Fibroblast of peridontal ligament (primary cell): ENCODE measurements around the gene CSNK1G1.
"Not testable (repeated sequence)": the region's sequence is repeated elsewhere in the genome, so short reads cannot be mapped to it uniquely, and the experiment has no call there.

Experiments used
- DNase-seq: peaks from one replicate; pipeline ENCODE4 v3.0.0-alpha.2; 2010; ENCODE audit errors: extremely low read depth

Gene CSNK1G1

DNA sequence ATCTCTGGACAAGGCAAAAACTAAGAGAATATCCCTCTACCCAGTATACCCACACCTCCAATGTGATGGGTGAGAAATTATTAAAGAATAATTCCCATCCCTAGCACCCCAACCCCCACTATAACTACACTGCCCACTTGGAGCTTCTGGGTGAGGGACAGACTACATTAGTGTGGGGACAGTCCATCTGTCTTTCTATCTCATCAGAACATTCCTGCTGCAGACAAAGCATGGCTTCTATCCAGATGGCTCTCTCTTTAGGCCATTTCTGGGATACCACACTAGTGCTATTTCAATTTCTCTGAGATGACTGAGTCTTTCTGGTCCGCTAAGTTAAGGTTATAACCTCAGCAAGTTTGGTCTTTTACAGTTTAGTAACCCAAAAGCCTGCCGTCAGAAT, 6.6 kb downstream of the CSNK1G1 start:
- DNase-seq = no peak

DNA sequence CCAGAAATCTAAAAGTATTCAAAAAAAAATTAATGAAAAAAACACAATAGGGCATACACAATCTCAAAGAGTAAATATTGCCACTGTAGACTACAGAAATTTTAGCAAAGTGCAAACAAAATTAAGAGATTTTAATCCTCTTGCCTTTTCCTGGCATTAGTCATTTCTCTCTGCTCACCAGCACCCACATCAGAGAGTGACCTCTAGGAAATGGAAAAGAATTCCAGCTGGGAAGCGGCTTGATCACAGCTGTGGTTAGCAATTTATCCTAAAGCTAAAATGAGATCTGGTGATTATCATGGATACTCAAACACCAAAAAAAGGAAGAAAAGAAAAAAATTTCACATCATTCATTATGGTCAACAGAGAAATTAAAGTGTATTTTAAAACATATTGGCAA, 7.5 kb downstream of the CSNK1G1 start:
- DNase-seq = peak; percentile 38

DNA sequence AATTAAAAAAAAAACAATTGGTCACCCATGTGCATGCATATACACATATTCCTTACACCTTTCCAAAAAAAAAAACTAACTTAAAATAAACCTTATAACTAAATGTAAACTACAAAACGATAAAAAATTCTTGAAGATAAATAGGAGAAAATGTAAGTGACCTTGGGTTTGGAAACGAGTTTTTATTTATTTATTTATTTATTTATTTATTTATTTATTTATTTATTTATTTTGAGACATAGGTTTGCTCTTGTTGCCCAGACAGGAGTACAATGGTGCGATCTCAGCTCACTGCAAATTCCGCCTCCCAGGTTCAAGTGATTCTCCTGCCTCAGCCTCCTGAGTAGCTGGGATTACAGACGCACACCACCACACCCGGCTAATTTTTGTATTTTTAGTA, 9.7 kb downstream of the CSNK1G1 start:
- DNase-seq = not testable (repeated sequence)

DNA sequence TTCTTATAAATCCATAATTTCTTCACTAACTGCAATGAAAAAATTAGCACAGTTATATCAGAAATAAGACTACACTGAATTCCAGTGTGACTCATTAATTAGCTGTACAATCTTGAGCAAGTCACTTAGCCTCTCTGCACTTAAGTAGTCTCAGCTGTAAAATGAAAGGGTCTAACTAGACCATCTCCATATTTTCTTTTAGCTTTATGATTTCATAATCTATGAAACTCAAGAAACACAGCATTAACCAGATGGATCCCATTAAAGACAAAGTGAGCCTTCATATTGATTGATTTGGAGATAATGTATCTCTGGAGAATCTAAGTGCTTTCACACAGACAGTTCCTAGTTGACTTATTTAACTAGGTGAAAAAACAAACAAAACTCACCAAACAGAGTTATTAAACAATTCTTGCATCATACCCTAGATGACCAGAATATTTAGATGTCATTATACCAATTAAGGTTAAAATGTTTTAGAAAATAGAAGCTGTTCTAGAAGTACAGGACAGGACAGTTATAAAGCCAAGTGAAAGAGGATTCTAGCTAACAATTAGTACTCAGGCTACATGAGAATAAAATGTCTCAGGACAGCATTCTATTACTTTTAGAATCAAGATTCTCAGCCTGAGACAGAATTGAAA, 11.2 kb downstream of the CSNK1G1 start:
- peak; percentile 67 for DNase-seq

DNA sequence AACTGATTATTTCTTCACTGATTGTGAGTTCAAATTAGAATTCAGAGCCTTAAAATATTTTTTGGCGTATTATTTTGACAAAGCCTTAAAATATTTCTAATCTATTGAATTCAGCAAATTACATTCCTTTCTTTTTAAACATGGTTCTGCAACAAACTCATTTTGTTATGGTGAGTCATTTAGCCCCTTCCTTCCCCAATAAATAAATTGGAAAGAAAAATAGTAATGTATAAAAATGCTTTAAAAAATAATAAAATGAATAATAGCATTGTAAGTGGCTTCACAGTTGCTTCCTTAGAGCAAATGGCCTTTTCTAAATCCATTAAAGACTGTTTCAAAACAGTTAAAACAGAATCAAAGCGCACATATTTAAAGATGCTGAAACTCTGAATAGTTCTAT, 12.1 kb downstream of the CSNK1G1 start:
- peak; percentile 27 for DNase-seq

DNA sequence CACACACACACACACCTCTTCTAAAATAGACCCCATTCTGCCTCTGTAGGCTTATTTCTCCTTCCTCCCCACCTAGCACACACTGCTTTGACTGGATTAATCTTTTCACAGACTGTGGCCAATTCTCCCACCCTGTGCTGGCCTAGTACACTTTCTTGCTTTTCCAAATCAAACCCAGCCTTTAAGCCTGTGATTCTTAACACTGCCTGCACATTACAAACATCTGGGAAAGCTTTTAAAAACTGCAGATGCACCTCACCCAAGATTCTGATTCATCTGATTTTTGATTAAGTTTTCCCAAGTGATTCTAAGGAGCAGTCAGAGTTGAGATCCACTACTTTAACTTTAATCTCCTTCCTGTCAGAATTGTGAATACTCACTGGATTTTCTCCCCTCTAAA, 12.8 kb downstream of the CSNK1G1 start:
- DNase-seq = peak; percentile 75

DNA sequence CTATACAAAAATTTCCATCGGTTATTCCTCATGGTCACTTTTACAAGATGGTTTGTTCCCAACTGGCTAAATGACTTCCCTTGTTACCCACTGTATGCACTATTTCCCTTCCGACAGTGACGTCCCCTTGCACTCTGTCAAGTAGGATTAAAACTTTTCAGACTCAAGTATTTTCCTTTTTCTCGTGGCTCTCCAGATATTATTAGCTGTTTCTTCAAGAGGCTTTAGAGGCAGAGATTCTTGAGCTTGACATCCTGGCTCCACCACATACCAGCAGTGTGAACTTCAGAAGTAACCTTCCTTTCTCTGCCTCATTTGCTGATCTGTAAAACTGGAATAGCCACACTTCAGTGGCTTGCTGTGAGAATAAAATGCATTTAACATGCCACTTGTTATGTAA, 14.0 kb downstream of the CSNK1G1 start:
- DNase-seq = no peak

DNA sequence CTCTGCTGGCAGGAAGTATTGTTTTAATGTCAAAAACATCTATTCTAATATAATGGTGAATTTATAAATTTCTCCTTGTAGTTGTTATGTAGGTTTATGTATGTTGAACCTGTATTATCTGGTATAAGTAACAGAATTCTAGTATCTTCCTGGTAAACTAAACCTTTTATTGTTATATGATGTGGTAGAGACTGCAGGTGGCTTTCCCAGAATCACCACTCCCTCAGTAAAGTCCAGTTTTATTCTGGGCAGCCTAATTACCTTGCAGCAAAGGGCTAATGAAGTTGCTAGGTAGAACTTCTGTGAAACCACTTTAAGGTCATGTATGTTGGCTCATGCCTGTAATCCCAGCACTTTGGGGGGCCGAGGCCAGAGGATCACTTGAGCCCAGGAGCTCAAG, 15.6 kb downstream of the CSNK1G1 start:
- no peak for DNase-seq

DNA sequence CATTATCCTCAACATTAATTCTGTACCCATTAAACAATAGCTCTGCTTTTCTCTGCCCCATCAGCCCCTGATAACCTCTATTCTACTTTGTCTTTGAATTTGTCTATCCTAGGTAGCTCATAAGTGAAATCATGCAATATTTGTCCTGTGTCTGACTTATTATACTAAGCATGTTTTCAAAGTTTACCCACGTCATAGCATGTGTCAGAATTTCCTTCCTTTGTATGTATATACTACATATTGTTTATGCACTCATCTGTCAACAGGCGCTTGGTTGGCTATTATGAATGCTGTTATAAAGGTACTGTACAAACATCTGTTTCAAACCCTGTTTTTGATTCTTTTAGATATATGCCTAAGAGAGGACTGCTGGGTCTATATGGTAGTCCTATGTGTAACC, 18.2 kb downstream of the CSNK1G1 start:
- no peak for DNase-seq

DNA sequence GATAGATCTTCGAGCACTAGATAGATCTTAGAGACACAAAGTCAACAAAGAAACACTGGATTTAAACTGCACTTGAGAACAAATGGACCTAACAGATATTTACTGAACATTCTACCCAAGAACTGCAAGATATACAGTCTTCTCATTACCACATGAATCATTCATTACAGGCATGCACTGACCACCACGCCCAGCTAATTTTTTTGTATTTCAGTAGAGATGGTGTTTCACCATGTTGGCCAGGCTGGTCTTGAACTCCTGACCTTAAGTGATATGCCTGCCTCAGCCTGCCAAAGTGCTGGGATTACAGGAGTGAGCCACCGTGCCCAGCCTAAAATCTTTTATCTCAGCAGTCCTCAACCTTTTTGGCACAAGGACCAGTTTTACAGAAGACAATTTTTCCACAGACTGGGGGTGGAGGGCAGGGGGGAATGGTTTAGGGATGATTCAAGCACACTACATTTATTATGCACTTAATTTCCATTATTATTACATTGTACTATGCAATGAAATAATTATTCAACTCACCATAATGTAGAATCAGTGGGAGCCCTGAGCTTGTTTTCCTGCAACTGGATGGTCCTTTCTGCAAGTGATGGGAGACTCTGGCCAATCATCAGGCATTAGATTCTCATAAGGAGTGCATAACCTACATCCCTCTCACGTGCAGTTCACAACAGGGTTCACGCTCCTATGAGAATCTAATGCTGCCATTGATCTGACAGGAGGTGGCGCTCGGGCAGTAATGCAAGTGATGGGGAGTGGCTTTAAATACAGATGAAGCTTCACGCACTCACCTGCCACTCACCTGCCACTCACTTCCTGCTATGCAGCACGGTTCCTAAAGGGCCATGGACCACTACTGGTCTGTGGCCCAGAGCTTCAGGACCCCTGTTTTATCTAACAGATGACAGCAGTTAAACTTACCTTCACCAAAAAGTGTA, 21.7 kb downstream of the CSNK1G1 start:
- peak; percentile 60 for DNase-seq

DNA sequence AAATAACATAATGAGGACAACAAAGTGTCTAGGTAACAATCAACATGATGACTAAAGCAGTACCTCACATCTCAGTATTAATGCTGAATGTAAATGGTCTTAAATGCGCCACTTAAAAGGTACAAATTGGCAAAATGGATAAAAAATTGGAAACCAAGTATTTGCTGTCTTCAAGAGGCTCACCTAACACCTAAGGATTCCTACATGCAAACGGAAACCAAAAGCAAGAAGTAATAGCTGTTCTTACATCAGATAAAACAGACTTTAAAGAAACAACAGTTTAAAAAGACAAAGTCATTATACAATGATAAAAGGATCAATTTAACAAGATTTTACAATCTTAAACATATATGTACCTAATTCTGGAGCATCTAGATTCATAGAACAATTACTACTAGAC, 22.5 kb downstream of the CSNK1G1 start:
- no peak for DNase-seq

DNA sequence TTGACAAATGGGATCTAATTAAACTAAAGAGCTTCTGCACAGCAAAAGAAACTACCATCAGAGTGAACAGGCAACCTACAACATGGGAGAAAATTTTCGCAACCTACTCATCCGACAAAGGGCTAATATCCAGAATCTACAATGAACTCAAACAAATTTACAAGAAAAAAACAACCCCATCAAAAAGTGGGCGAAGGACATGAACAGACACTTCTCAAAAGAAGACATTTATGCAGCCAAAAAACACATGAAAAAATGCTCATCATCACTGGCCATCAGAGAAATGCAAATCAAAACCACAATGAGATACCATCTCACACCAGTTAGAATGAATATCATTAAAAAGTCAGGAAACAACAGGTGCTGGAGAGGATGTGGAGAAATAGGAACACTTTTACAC, 24.3 kb downstream of the CSNK1G1 start:
- DNase-seq = not testable (repeated sequence)

DNA sequence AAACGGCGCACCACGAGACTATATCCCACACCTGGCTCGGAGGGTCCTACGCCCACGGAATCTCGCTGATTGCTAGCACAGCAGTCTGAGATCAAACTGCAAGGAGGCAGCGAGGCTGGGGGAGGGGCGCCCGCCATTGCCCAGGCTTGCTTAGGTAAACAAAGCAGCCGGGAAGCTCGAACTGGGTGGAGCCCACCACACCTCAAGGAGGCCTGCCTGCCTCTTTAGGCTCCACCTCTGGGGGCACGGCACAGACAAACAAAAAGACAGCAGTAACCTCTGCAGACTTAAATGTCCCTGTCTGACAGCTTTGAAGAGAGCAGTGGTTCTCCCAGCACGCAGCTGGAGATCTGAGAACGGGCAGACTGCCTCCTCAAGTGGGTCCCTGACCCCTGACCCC, 29.0 kb downstream of the CSNK1G1 start:
- DNase-seq = not testable (repeated sequence)

DNA sequence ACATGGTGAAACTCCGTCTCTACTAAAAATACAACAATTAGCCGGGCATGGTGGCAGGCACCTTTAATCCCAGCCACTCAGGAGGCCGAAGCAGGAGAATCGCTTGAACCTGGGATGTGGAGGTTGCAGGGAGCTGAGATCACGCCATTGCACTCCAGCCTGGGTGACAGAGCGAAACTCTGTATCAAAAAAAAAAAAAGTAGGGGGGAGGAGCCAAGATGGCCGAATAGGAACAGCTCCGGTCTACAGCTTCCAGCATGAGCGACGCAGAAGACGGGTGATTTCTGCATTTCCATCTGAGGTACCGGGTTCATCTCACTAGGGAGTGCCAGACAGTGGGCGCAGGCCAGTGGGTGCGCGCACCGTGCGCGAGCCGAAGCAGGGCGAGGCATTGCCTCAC, 29.5 kb downstream of the CSNK1G1 start:
- DNase-seq = not testable (repeated sequence)

DNA sequence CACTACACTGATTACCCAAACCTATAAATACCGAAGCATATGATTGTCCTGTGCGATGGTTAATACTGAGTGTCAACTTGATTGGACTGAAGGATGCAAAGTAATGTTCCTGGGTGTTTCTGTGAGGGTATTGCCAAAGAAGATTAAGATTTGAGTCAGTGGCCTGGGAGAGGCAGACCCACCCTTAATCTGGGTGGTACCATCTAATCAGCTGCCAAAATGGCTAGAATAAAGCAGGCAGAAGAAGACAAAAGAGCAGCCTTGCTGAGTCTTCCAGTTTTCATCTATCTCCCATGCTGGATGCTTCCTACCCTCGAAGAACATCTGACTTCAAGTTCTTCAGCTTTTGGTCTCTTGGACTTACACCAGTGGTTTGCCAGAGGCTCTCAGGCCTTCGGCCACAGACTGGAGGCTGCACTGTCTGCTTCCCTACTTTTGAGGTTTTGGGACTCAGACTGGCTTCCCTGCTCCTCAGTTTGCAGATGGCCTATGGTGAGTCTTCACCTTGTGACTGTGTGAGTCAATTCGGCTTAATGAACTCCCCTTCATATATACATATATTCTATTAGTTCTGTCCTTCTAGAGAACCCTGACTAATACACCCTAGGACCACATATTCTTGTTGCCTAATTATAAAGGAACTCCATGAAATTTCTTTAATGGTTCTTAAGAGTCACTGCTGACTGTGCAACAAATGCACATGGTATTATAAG, 31.7 kb downstream of the CSNK1G1 start:
- no peak for DNase-seq

DNA sequence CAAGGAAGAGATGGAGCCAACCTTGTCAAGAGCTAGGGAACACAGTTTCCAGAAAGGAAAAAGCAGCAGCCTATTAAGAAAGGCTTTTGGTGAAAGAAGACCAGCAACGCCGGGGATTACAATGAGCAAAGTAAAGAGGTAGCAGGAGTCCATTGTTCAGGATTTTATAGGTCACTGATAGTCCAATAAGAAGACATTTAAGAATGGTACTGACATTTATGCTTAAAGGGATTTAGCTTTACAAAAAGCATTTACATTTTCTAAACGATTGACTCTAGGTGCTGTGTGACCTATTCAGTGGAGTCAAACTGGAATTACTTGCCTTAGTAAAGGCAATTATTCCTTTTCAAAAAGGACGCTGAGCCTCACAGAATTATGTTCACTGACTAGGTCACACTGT, 40.8 kb downstream of the CSNK1G1 start:
- no peak for DNase-seq

DNA sequence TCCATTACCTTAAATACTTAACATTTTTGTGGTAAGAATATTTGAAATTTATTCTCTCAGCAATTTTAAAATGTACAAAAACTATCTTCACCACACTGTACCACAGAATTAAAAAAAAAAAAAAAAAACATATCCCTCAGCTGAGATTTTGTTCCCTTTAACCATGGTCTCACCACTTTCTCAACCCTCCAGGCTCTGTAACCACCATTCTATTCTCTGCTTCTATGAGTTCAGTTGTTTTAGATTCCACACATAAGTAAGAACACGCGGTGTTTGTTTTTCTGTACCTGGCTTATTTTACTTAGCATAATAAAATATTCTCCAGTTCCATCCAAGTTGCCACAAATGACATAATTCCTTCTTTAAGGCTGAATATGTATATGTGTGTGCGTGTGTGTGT, 41.5 kb downstream of the CSNK1G1 start:
- no peak for DNase-seq

DNA sequence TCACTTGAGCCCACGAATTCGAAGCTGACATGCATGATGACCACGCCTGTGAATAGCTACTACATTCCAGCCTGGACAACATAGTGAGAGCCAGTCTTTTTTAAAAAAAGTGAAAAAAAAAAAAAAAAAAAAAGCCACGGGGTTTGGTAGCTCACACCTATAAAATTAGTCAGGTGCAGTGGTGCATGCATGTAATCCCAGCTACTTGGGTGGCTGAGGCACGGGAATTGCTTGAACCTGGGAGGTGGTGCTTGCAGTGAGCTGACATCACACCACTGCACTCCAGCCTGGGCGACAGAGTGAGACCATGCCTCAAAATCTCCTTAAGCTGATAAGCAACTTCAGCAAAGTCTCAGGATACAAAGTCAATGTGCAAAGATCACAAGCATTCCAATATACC, 44.4 kb downstream of the CSNK1G1 start:
- no peak for DNase-seq

DNA sequence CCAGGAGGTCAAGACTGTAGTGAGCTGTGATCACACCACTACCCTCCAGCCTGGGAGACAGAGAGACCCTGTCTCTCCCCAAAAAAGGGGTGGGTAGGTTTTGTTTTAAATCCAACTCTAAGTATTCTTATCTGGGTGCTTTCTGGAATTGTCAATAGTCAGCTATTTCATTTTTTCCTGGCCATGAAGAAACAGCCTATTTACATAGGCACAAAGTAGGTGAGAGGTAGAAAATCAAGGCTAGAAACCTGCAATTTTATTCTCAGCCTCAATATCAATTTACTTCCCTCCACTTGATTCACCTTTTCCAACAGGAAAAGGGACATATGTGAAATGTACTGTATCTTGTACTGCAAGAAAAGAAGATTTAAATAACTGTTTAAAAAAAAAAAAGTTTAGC, 45.9 kb downstream of the CSNK1G1 start:
- no peak for DNase-seq

DNA sequence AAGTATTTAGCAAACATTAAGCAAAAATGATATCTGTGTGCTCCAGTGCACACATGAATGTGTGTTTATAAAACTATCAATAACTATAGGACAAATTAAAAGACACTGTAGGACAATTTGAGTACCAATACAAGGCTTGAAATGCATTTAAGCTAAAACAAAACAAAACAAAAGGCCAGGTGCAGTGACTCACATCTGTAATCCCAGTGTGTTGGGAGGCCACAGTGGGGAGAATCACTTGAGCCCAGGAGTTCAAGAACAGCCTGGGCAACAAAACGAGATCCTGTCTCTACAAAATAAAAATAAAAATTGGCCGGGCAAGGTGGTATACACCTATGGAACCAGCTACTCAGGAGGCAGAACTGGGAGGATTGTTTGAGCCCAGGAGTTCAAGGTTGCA, 50.7 kb downstream of the CSNK1G1 start:
- no peak for DNase-seq

DNA sequence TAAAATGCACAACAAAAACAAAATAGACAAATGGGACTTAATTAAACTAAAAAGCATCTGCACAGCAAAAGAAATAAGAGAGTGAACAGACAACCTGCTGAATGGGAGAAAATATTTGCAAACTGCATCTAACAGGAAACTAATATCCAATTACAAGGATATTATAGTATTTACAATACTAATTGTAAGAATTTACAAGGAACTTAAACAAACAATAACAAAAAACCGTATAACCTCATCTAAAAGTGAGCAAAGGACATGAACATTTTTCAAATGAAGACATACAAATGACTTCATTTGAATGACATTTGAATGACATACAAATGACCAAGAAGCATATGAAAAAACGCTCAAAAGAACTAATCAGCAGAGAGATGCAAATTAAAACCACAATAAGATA, 66.4 kb downstream of the CSNK1G1 start:
- no peak for DNase-seq

DNA sequence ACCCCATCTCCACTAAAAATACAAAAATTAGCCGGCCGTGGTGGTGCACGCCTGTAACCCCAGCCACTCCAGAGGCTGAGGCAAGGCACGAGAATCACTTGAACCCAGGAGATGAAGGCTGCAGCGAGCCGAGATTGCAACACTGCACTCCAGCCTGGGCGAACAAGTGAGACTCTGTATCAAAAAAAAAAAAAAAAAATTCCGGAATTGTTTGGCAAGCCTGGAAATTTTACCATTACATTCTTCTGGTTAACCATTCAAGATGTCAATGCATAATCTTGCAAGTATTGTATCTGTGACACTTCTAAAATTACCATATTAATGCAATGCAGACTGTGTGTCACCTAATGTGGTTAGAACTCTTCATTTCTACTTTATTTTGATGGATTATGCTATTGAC, 67.0 kb downstream of the CSNK1G1 start:
- peak; percentile 40 for DNase-seq

DNA sequence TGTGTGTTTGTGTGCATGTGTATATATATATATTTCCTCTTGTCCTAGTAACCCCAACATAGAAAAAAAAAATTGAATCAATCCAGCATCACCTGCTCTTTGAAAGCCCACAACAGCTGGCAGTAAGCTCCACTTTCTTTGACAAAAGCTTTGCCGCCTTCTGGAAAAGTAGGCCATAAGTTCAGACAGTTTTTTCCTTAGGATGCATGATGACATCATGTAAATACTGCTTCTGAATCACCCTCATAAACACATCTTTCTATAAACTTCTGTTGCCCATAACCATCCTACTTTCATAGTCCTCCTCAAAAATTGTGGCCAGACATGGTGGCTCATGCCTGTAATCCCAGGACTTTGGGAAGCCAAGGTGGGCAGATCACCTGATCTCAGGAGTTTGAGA, 67.4 kb downstream of the CSNK1G1 start:
- DNase-seq = peak; percentile 56
